Body of pancreas (tissue), 4 donors: ENCODE measurements around the gene TENM4. TPM values are rescaled to one million over a fixed set of nuclear protein-coding genes. Genes with fewer than 3 reads are reported as not detected.

Experiments
- ATAC-seq: fragments of 150-250 bp; one replicate; pipeline ENCODE4 v1.9.1; 2016
- DNase-seq, 4 donors: peaks; one replicate each; pipeline ENCODE4 v3.0.0-alpha.2; 2019
- H3K27ac ChIP-seq, 4 donors: fragments of 200-600 bp; sonication (generic); 1 replicate in 3 of 4; 2 replicates in 1 of 4; pipeline versions ENCODE4 v1.5.1 to v1.6.1; 2016 to 2019; ENCODE audit warnings: mild to moderate bottlenecking in 1 of 4, mixed read lengths in 1 of 4, moderate library complexity in 1 of 4
- H3K27me3 ChIP-seq, 2 donors: fragments of 200-600 bp; sonication (generic); one replicate each; pipeline ENCODE4 v1.6.0; 2016; ENCODE audit warnings: mild to moderate bottlenecking in 1 of 2
- H3K36me3 ChIP-seq, 2 donors: fragments of 200-600 bp; sonication (generic); replicated peaks in 1 of 2; 2 replicates each; pipeline ENCODE4 v1.5.1; 2016; ENCODE audit warnings: low read depth in 2 of 2; ENCODE audit not compliant: insufficient read depth in 1 of 2
- H3K4me1 ChIP-seq: fragments of 200-600 bp; sonication (generic); one replicate; pipeline ENCODE4 v1.6.0; 2016
- H3K4me3 ChIP-seq, 2 donors: fragments of 200-600 bp; sonication (generic); 1 replicate in 1 of 2; 2 replicates in 1 of 2; pipeline ENCODE4 v1.5.1; 2016 to 2019
- H3K9me3 ChIP-seq, 3 donors: fragments of 200-600 bp; sonication (generic); 1 replicate in 2 of 3; 2 replicates in 1 of 3; pipeline ENCODE4 v1.5.1; 2016
- POLR2A ChIP-seq, 3 donors: fragments of 450-650 bp; IDR thresholded peaks; one replicate each; pipeline ENCODE4 v1.6.1; 2016; ENCODE audit warnings: antibody characterized with exemption in 3 of 3, mild to moderate bottlenecking in 2 of 3
- WGBS, 2 donors: methylation state at CpG; one replicate each; pipeline ENCODE4 v1.1.5; 2017; 5-methylcytosine and 5-hydroxymethylcytosine counted together
- intact Hi-C: fragments of 100-400 bp; cut with DNase I; formaldehyde crosslinking; loops from one replicate; pipeline ENCODE4 v1.15.1; 2023
- total RNA-seq, 2 donors: library from RNA; depleted of rRNA; stranded (reverse); fragments of >200 nt; gene quantifications; one replicate each; pipeline ENCODE4 v1.1.0, GENCODE V29; 2016
- TF ChIP-seq, protein P1 (sequence below), 7 experiments: fragments of 450-650 bp in 4 of 7; fragments of 200-600 bp in 3 of 7; sonication (generic) in 3 of 7; IDR thresholded peaks; one replicate each; pipeline ENCODE4 v1.5.1; 2016 to 2019; ENCODE audit warnings: antibody characterized with exemption in 7 of 7

The TENM4 gene
- total RNA-seq, 2 donors from 2014 or later, result 0.78 to 6.6 TPM

DNA sequence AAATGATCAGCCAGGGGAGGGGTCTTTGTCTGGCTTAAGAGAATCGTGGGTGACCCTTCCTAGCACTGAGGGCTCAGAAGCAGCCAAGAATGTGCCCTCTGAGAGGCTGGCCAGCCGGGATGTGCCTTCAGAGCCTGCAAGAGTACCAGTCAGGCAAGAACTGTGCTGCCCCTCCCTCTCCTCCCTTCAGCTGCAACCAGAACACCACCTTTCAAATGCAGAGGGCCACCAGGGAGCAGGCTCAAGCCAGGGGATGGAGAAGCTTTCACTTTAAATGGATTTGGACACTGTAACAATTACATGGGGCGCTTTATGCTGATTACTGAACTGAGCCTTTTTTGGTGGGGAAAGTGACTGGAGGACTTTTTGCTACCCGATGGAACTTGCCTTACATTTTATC lies 44.9 kb upstream of the TENM4 start:
- no peak for ATAC-seq
- intact Hi-C loops, result no loop called here
- TF ChIP-seq, protein P1, sequence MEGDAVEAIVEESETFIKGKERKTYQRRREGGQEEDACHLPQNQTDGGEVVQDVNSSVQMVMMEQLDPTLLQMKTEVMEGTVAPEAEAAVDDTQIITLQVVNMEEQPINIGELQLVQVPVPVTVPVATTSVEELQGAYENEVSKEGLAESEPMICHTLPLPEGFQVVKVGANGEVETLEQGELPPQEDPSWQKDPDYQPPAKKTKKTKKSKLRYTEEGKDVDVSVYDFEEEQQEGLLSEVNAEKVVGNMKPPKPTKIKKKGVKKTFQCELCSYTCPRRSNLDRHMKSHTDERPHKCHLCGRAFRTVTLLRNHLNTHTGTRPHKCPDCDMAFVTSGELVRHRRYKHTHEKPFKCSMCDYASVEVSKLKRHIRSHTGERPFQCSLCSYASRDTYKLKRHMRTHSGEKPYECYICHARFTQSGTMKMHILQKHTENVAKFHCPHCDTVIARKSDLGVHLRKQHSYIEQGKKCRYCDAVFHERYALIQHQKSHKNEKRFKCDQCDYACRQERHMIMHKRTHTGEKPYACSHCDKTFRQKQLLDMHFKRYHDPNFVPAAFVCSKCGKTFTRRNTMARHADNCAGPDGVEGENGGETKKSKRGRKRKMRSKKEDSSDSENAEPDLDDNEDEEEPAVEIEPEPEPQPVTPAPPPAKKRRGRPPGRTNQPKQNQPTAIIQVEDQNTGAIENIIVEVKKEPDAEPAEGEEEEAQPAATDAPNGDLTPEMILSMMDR (IDR thresholded peaks at IDR 0.05), result no peak
- TF ChIP-seq POLR2A (IDR thresholded peaks at IDR 0.05), result no peak
- Histone ChIP-seq H3K4me1 (no peaks in the 10 kb centered on the region), H3K9me3 (no peaks in the 10 kb centered on the region), H3K36me3 (no peaks in the 10 kb centered on the region), H3K27me3 (no peaks in the 10 kb centered on the region), H3K27ac (no peak overlapping the region), H3K4me3 (no peak overlapping the region)
- DNase-seq, result no peak
- 28 to 31% methylated on average over 2 to 4 of the region's 4 CpGs for WGBS, 2 donors

DNA sequence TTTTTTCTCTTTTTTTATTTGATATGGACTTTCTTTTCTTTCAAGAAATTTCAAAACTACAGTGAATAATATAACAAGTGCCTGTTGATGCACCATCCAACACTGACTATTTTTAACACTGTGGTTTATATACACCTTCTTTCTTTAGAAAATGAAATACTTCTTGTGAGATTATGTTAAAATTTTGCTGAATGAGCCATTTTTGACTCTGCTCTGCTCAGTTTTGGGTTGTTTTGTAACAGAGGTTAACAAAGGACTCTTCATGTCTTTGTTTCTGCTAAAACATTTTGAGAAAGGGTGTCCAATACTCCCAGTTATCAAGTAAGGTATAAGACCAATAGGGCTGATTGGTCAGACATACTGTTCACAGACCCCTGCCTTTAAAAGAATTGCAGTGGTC lies 44.0 kb upstream of the TENM4 start:
- DNase-seq (no peak), ATAC-seq (no peak)
- Histone ChIP-seq H3K4me1 (no peaks in the 10 kb centered on the region), H3K36me3 (no peaks in the 10 kb centered on the region), H3K9me3 (no peaks in the 10 kb centered on the region), H3K27me3 (no peaks in the 10 kb centered on the region), H3K27ac (no peak overlapping the region), H3K4me3 (no peak overlapping the region)
- TF ChIP-seq POLR2A (IDR thresholded peaks at IDR 0.05), result no peak
- intact Hi-C loops, result no loop called here

DNA sequence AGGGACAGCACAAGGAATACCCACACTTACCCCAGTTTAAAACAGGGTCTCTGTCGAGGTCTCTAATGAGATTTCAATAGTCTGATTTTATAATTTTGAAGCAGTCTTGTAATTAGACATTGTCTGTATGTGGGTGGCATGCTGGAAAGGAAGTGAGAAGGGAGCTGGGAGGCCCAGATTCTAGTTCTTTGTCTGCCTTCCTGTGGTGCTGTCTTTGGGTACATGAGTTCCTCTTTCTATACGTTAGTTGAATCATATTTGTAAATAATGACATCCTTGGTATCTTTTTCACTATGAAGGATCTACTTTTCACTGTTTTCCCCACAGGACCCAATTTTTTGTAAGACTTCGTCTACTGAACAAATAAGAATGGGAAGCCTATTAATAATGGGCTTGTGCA lies 42.0 kb upstream of the TENM4 start:
- no peaks in the 10 kb centered on the region for H3K9me3 ChIP-seq
- no peak overlapping the region for H3K27ac ChIP-seq
- H3K4me1 ChIP-seq, result no peaks in the 10 kb centered on the region
- intact Hi-C loops, result no loop called here
- no peak overlapping the region for H3K4me3 ChIP-seq
- no peaks in the 10 kb centered on the region for H3K27me3 ChIP-seq
- WGBS, 2 donors, result 52 to 63% methylated on average over 3 of the region's 3 CpGs
- DNase-seq (no peak), ATAC-seq (no peak)
- no peak for TF ChIP-seq POLR2A (IDR thresholded peaks at IDR 0.05)
- TF ChIP-seq, protein P1 (IDR thresholded peaks at IDR 0.05), result no peak
- H3K36me3 ChIP-seq, result no peaks in the 10 kb centered on the region

DNA sequence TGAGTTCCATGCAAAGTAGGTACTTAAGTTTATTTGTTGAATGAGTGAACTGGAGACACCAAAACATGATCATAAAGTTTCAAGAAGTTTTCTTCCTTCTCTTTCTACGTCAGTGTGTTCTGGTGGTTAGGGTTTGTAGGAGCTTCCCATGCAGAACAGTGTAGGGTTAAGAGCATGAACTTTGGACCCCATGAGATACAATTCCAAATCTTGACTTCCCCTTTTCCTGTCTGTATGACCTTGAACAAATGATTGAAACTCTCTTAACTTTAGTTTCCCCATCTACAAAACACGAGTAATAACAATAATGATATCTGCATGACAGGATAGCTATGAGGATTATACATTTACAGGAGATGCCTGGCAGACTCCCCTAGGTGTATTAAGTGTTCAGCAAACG lies 41.0 kb upstream of the TENM4 start:
- no peaks in the 10 kb centered on the region for H3K27me3 ChIP-seq
- DNase-seq (no peak), ATAC-seq (no peak)
- no peak overlapping the region for H3K27ac ChIP-seq
- H3K9me3 ChIP-seq, result no peaks in the 10 kb centered on the region
- no peaks in the 10 kb centered on the region for H3K4me1 ChIP-seq
- H3K4me3 ChIP-seq, result no peak overlapping the region
- WGBS, 2 donors, result 34 to 36% methylated on average over 3 of the region's 3 CpGs
- TF ChIP-seq POLR2A (IDR thresholded peaks at IDR 0.05), result no peak
- TF ChIP-seq, protein P1 (IDR thresholded peaks at IDR 0.05), result no peak
- no peaks in the 10 kb centered on the region for H3K36me3 ChIP-seq
- intact Hi-C loops, result no loop called here

DNA sequence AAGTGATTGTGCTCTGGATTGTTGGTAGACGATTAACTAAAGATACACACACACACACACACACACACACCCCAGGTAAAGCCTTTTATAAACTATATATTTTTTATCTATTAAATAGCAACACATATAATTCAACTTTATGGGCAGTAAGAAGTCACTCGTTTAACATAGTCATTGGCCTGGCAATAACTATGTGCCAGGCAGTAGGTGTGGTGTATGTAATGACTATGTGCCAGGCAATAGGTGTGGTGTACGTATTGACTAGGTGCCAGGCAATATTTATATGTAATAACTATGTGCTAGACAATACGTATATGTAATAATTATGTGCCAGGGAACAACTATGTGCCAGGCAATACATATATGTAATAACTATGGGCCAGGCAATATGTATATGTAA lies 40.0 kb upstream of the TENM4 start:
- Histone ChIP-seq H3K27me3 (no peaks in the 10 kb centered on the region), H3K27ac (no peak overlapping the region), H3K36me3 (no peaks in the 10 kb centered on the region), H3K9me3 (no peaks in the 10 kb centered on the region), H3K4me1 (no peaks in the 10 kb centered on the region), H3K4me3 (no peak overlapping the region)
- DNase-seq, result no peak
- ATAC-seq, result no peak
- TF ChIP-seq, protein P1 (IDR thresholded peaks at IDR 0.05), result no peak
- no peak for TF ChIP-seq POLR2A (IDR thresholded peaks at IDR 0.05)
- 71 to 76% methylated on average over 4 of the region's 4 CpGs for WGBS, 2 donors
- intact Hi-C loops, result no loop called here
